ENCODE data around the gene VPS54.

DNA sequence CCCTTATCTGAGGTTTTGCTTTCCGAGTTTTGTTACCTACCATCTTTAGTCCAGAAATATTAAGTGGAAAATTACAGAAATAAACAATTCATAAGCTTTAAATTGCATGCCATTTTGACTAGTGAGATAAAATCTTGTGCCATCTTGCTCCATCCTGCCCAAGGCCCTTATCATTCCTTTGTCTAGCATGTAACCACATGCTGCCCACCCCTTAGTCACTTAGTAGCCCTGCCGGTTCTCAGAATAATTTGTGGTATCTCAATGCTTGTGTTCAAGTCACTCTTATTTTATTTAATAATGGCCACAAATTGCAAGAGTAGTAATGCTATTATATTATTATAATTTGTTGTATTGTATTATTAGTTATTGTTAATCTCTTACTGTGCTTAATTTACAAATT, 36.8 kb upstream of the VPS54 start:
- TF ChIP-seq, protein P1, sequence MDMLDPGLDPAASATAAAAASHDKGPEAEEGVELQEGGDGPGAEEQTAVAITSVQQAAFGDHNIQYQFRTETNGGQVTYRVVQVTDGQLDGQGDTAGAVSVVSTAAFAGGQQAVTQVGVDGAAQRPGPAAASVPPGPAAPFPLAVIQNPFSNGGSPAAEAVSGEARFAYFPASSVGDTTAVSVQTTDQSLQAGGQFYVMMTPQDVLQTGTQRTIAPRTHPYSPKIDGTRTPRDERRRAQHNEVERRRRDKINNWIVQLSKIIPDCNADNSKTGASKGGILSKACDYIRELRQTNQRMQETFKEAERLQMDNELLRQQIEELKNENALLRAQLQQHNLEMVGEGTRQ (IDR thresholded peaks at IDR 0.05; ENCODE audit: borderline replicate concordance, low read depth, low read length), result no peak
- TF ChIP-seq PBX3 (IDR thresholded peaks at IDR 0.05) (no peak), TAF1 (IDR thresholded peaks at IDR 0.05; ENCODE audit: borderline replicate concordance, low read depth, low read length) (no peak)
